ENCODE data around the gene CYSRT1. TPM values are rescaled to one million over a fixed set of nuclear protein-coding genes. Genes with fewer than 3 reads are reported as not detected.

Gene CYSRT1
- total RNA-seq, 1 donor from 2014 or later, result 2.1 TPM

GRCh38 chr9:137199411-137200121 is 25.4 kb upstream of the CYSRT1 start:
- Mint-ChIP-seq H3K4me1 (ENCODE audit: low read depth, unreplicated experiment) (peaks cover 7% of the 10 kb centered on the region), H3K27me3 (ENCODE audit: unreplicated experiment) (peaks cover 5% of the 10 kb centered on the region), H3K9me3 (ENCODE audit: unreplicated experiment) (peaks cover 3% of the 10 kb centered on the region), H3K27ac (ENCODE audit: unreplicated experiment) (no peak overlapping the region), H3K36me3 (ENCODE audit: unreplicated experiment) (no peaks in the 10 kb centered on the region), H3K4me3 (ENCODE audit: unreplicated experiment) (peak overlapping the region; percentile 81)
- TF ChIP-seq, protein P1, sequence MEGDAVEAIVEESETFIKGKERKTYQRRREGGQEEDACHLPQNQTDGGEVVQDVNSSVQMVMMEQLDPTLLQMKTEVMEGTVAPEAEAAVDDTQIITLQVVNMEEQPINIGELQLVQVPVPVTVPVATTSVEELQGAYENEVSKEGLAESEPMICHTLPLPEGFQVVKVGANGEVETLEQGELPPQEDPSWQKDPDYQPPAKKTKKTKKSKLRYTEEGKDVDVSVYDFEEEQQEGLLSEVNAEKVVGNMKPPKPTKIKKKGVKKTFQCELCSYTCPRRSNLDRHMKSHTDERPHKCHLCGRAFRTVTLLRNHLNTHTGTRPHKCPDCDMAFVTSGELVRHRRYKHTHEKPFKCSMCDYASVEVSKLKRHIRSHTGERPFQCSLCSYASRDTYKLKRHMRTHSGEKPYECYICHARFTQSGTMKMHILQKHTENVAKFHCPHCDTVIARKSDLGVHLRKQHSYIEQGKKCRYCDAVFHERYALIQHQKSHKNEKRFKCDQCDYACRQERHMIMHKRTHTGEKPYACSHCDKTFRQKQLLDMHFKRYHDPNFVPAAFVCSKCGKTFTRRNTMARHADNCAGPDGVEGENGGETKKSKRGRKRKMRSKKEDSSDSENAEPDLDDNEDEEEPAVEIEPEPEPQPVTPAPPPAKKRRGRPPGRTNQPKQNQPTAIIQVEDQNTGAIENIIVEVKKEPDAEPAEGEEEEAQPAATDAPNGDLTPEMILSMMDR (IDR thresholded peaks at IDR 0.05; ENCODE audit: partially characterized antibody, unreplicated experiment), result no peak
- DNase-seq, result peak; percentile 39

DNA sequence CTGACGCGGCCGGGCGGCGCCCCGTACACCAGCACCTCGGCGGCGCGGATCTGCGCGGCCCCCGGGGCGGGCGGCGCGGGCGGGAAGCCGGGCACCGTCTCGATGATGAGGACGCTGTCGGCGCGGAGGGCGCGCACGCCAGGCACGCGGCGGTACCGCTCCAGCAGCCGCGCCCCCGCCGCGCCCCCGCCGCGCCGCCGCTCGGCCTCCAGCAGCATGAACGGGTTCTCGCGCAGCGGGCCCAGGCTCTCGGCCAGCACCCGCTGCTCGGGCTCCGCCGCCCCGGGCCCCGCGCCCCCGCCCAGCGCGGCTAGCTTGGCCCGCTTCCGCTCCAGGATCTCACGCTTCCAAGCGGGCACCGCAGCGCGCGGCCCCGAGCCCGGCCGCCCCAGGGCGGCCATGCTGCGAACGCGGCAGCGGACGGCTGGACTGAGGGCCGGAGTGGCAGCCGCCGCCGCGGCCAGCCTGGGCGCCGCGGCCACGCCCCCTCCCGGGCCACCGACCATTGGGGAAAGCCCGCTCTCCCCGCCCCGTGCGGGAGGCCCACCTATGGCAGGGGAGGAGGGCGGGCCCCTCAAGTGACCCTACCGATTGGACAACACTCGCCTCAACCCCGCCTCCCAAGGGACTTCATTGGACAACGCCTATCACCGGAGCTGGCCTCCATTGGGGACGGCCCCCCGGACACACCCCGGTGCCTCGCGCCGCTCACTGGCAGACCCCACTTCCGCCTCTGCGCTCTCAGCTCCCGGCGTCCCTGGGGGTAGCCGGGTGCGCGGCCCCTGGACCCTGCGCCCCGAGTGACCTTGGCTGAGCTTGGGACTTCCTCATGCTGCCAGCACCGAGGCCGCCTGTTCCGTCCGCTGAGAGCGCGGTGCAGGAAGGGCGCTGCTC is 24.4 kb upstream of the CYSRT1 start, which contains the start of gene TPRN:
TPRN (minus strand) TSS at position 431 of the 894 bp plus-strand sequence; CDS start at position 401, 30 bp downstream.
- H3K27me3 Mint-ChIP-seq (ENCODE audit: unreplicated experiment), result peaks cover 5% of the 10 kb centered on the region
- H3K4me3 Mint-ChIP-seq (ENCODE audit: unreplicated experiment), result peak within 1 kb of the TSS; percentile 86
- DNase-seq, result peak; percentile 99
- no peaks in the 10 kb centered on the region for H3K36me3 Mint-ChIP-seq (ENCODE audit: unreplicated experiment)
- TF ChIP-seq, protein P1 (IDR thresholded peaks at IDR 0.05; ENCODE audit: partially characterized antibody, unreplicated experiment), result no peak
- peaks cover 7% of the 10 kb centered on the region for H3K4me1 Mint-ChIP-seq (ENCODE audit: low read depth, unreplicated experiment)
- H3K27ac Mint-ChIP-seq (ENCODE audit: unreplicated experiment), result peak within 1 kb of the TSS; percentile 82
- H3K9me3 Mint-ChIP-seq (ENCODE audit: unreplicated experiment), result peaks cover 4% of the 10 kb centered on the region

GRCh38 chr9:137201205-137201868 is 23.6 kb upstream of the CYSRT1 start:
- H3K27me3 Mint-ChIP-seq (ENCODE audit: unreplicated experiment), result peaks cover 5% of the 10 kb centered on the region
- TF ChIP-seq, protein P1 (IDR thresholded peaks at IDR 0.05; ENCODE audit: partially characterized antibody, unreplicated experiment), result no peak
- H3K27ac Mint-ChIP-seq (ENCODE audit: unreplicated experiment), result peak overlapping the region; percentile 82
- no peaks in the 10 kb centered on the region for H3K36me3 Mint-ChIP-seq (ENCODE audit: unreplicated experiment)
- peaks cover 5% of the 10 kb centered on the region for H3K9me3 Mint-ChIP-seq (ENCODE audit: unreplicated experiment)
- no peak for DNase-seq
- H3K4me3 Mint-ChIP-seq (ENCODE audit: unreplicated experiment), result peak overlapping the region; percentile 86
- H3K4me1 Mint-ChIP-seq (ENCODE audit: low read depth, unreplicated experiment), result peaks cover 8% of the 10 kb centered on the region

GRCh38 chr9:137202966-137203365 is 22.0 kb upstream of the CYSRT1 start:
- Mint-ChIP-seq H3K36me3 (ENCODE audit: unreplicated experiment) (peaks cover 5% of the 10 kb centered on the region), H3K4me1 (ENCODE audit: low read depth, unreplicated experiment) (peaks cover 13% of the 10 kb centered on the region), H3K27ac (ENCODE audit: unreplicated experiment) (no peak overlapping the region), H3K4me3 (ENCODE audit: unreplicated experiment) (peak overlapping the region; percentile 15), H3K9me3 (ENCODE audit: unreplicated experiment) (peaks cover 12% of the 10 kb centered on the region), H3K27me3 (ENCODE audit: unreplicated experiment) (peaks cover 5% of the 10 kb centered on the region)
- DNase-seq, result no peak
- TF ChIP-seq, protein P1 (IDR thresholded peaks at IDR 0.05; ENCODE audit: partially characterized antibody, unreplicated experiment), result no peak
